Neuronal stem cell (in vitro differentiated cells): ENCODE measurements around the gene STK38L.

Source experiments
- DNase-seq: peaks from one replicate; pipeline ENCODE4 v3.0.0-alpha.2; 2013; ENCODE audit warnings: low spot score
- H2AFZ ChIP-seq: one replicate; pipeline ENCODE4 v1.6.1; 2013; ENCODE audit warnings: mild to moderate bottlenecking, low read length, inconsistent platforms
- H2AK5ac ChIP-seq: 2 replicates; pipeline ENCODE4 v1.6.1; 2013; ENCODE audit warnings: low read depth, mild to moderate bottlenecking, inconsistent platforms, low read length, moderate library complexity, mixed read lengths
- H2BK120ac ChIP-seq: 2 replicates; pipeline ENCODE4 v1.6.1; 2013; ENCODE audit warnings: low read depth, mild to moderate bottlenecking, inconsistent platforms, low read length, moderate library complexity, mixed read lengths
- H2BK12ac ChIP-seq: one replicate; pipeline ENCODE4 v1.6.1; 2013; ENCODE audit warnings: low read length, inconsistent platforms
- H2BK15ac ChIP-seq: 2 replicates; pipeline ENCODE4 v1.6.1; 2013; ENCODE audit warnings: mild to moderate bottlenecking, low read length, inconsistent platforms, mixed read lengths
- H2BK5ac ChIP-seq: one replicate; pipeline ENCODE4 v1.6.1; 2013; ENCODE audit warnings: inconsistent platforms, mild to moderate bottlenecking, low read length, moderate library complexity
- H3K14ac ChIP-seq: one replicate; pipeline ENCODE4 v1.6.1; 2013; ENCODE audit warnings: low read length, inconsistent platforms
- H3K18ac ChIP-seq: 2 replicates; pipeline ENCODE4 v1.6.1; 2013; ENCODE audit warnings: low read length, inconsistent platforms
- H3K23ac ChIP-seq: 2 replicates; pipeline ENCODE4 v1.6.1; 2013; ENCODE audit warnings: low read depth, mild to moderate bottlenecking, mixed read lengths, low read length, inconsistent platforms; ENCODE audit not compliant: poor library complexity
- H3K27ac ChIP-seq: replicated peaks from 3 replicates; pipeline ENCODE4 v1.5.1; 2013; ENCODE audit warnings: low read length, inconsistent platforms
- H3K27me3 ChIP-seq, 3 experiments: 2 replicates each; pipeline ENCODE4 v1.6.1; 2013; ENCODE audit warnings: low read length in 3 of 3, mild to moderate bottlenecking in 2 of 3, inconsistent platforms in 1 of 3, low read depth in 1 of 3, mixed read lengths in 1 of 3, moderate library complexity in 1 of 3; ENCODE audit not compliant: control insufficient read depth in 3 of 3, insufficient read depth in 3 of 3
- H3K36me3 ChIP-seq, 2 donors: replicated peaks in 1 of 2; 2 replicates each; pipeline ENCODE4 v1.6.1; 2013; ENCODE audit warnings: low read length in 2 of 2; ENCODE audit not compliant: control insufficient read depth in 2 of 2, insufficient read depth in 2 of 2
- H3K4ac ChIP-seq: 2 replicates; pipeline ENCODE4 v1.6.1; 2013; ENCODE audit warnings: inconsistent platforms, mild to moderate bottlenecking, low read length, moderate library complexity
- H3K4me1 ChIP-seq, 2 donors: 1 replicate in 1 of 2; 2 replicates in 1 of 2; pipeline ENCODE4 v1.6.1; 2013; ENCODE audit warnings: low read length in 2 of 2, low read depth in 1 of 2; ENCODE audit not compliant: control insufficient read depth in 2 of 2, insufficient read depth in 1 of 2
- H3K4me2 ChIP-seq: one replicate; pipeline ENCODE4 v1.6.1; 2013; ENCODE audit warnings: mild to moderate bottlenecking, low read length, inconsistent platforms; ENCODE audit not compliant: insufficient read depth, poor library complexity, severe bottlenecking
- H3K4me3 ChIP-seq, 2 donors: 2 replicates each; pipeline ENCODE4 v1.5.1; 2013; ENCODE audit warnings: low read length in 2 of 2, mild to moderate bottlenecking in 2 of 2, inconsistent platforms in 1 of 2, moderate library complexity in 1 of 2
- H3K79me1 ChIP-seq: one replicate; pipeline ENCODE4 v1.6.1; 2013; ENCODE audit warnings: low read depth, mild to moderate bottlenecking, inconsistent platforms, low read length, moderate library complexity
- H3K9ac ChIP-seq: one replicate; pipeline ENCODE4 v1.6.1; 2013; ENCODE audit warnings: mild to moderate bottlenecking, low read depth, low read length, inconsistent platforms; ENCODE audit not compliant: poor library complexity
- H3K9me3 ChIP-seq, 2 donors: replicated peaks in 1 of 2; 2 replicates each; pipeline versions ENCODE3 to v1.6.1; 2013; ENCODE audit warnings: low read length in 2 of 2, mild to moderate bottlenecking in 2 of 2, inconsistent platforms in 1 of 2, low read depth in 1 of 2, mixed read lengths in 1 of 2, moderate library complexity in 1 of 2; ENCODE audit not compliant: control insufficient read depth in 2 of 2, insufficient read depth in 1 of 2
- H4K8ac ChIP-seq: one replicate; pipeline ENCODE4 v1.6.1; 2013; ENCODE audit warnings: low read depth, mild to moderate bottlenecking, inconsistent platforms, low read length, moderate library complexity
- H4K91ac ChIP-seq: one replicate; pipeline ENCODE4 v1.6.1; 2013; ENCODE audit warnings: low read length, low read depth, mild to moderate bottlenecking, inconsistent platforms; ENCODE audit not compliant: poor library complexity
- WGBS, 2 donors: extraction: QIAGEN DNeasy Blood & Tissue Kit; methylation state at CpG; one replicate each; pipeline ENCODE4 v1.1.7; 2013; ENCODE audit warnings: missing lambda C conversion rate in 2 of 2, mixed read lengths in 1 of 2; ENCODE audit not compliant: insufficient read length in 2 of 2, insufficient replicate concordance in 1 of 2; ENCODE audit errors: extremely low coverage in 2 of 2; 5-methylcytosine and 5-hydroxymethylcytosine counted together

The STK38L gene

DNA sequence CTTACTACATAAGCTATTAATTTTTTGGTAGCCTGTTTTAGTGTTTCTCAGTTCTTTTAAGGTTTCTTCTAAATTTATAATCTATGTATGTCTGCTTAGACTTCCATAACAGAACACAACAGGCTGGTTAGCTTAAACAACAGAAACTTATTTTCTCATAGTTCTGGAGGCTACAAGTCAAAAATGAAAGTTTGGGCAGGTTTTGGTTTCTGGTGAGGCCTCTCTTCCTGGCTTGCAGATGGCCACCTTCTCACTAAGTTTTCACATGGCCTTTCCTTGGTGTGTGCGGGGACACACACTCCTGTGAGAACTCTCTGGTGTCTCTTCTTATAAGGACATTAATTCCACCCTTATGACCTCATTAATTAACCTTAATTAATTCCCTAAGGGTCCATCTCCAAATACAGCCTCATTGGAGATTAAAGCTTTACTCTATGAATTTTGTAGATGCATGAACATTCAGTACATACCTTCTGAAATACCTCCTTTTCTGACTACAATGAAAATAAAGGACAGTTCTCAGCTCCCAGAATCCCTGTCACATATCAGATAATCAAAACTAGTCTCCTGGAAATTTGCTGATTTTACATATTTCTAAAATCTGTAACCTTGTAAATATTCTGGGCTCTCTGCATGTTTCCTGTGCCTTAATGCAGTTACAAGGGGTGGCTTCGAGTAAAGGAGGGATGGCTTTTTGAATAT, 65.4 kb downstream of the STK38L start:
- H3K9me3 ChIP-seq, result no peaks in the 10 kb centered on the region
- H3K27me3 ChIP-seq, result no peaks in the 10 kb centered on the region
- H3K36me3 ChIP-seq, result peaks cover 4 to 84% of the 10 kb centered on the region in 2 donors
- no peak overlapping the region for H3K9ac ChIP-seq
- H2AK5ac ChIP-seq, result no peak overlapping the region
- H2BK15ac ChIP-seq, result no peak overlapping the region
- H3K18ac ChIP-seq, result no peak overlapping the region
- no peaks in the 10 kb centered on the region for H3K79me1 ChIP-seq
- no peak overlapping the region for H3K4me3 ChIP-seq
- H4K8ac ChIP-seq, result no peak overlapping the region
- H2AFZ ChIP-seq, result no peak overlapping the region
- H3K4me2 ChIP-seq, result no peak overlapping the region
- no peak overlapping the region for H2BK5ac ChIP-seq
- no peak for DNase-seq
- no peak overlapping the region for H2BK120ac ChIP-seq
- no peak overlapping the region for H2BK12ac ChIP-seq
- no peak overlapping the region for H3K14ac ChIP-seq
- no CpG with 5 or more reads among the region's 2 CpGs for WGBS, 2 donors
- H3K4me1 ChIP-seq, result no peaks in the 10 kb centered on the region
- no peak overlapping the region for H3K4ac ChIP-seq
- H3K23ac ChIP-seq, result no peak overlapping the region
- no peak overlapping the region for H4K91ac ChIP-seq
- no peak overlapping the region for H3K27ac ChIP-seq

DNA sequence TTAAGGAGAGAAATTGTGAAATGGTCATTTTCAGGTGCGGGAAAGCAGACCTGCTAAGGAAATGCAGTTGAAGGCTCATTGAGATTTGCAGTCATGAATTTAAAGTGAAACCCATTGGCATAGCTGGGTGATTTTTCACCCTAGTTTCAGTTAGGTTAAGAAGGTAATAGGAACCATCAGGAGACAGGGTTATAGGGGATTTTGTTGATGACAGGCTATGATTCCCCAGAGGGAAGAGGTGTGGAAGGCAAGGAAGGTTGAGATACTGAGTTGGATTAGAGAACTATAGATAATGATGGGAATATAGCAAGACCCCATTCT, 65.9 kb downstream of the STK38L start:
- DNase-seq, result no peak
- H2AK5ac ChIP-seq, result no peak overlapping the region
- no peak overlapping the region for H3K14ac ChIP-seq
- no peak overlapping the region for H3K23ac ChIP-seq
- no peak overlapping the region for H2BK5ac ChIP-seq
- H3K9ac ChIP-seq, result no peak overlapping the region
- H3K18ac ChIP-seq, result no peak overlapping the region
- WGBS, 2 donors, result no CpG with 5 or more reads among the region's 1 CpG
- peaks cover 4 to 85% of the 10 kb centered on the region in 2 donors for H3K36me3 ChIP-seq
- no peaks in the 10 kb centered on the region for H3K9me3 ChIP-seq
- no peaks in the 10 kb centered on the region for H3K4me1 ChIP-seq
- H4K8ac ChIP-seq, result no peak overlapping the region
- H3K27ac ChIP-seq, result no peak overlapping the region
- no peak overlapping the region for H4K91ac ChIP-seq
- no peak overlapping the region for H2BK15ac ChIP-seq
- H2BK12ac ChIP-seq, result no peak overlapping the region
- H3K79me1 ChIP-seq, result no peaks in the 10 kb centered on the region
- no peak overlapping the region for H2BK120ac ChIP-seq
- H2AFZ ChIP-seq, result no peak overlapping the region
- H3K4me3 ChIP-seq, result no peak overlapping the region
- H3K4ac ChIP-seq, result no peak overlapping the region
- no peaks in the 10 kb centered on the region for H3K27me3 ChIP-seq
- no peak overlapping the region for H3K4me2 ChIP-seq

DNA sequence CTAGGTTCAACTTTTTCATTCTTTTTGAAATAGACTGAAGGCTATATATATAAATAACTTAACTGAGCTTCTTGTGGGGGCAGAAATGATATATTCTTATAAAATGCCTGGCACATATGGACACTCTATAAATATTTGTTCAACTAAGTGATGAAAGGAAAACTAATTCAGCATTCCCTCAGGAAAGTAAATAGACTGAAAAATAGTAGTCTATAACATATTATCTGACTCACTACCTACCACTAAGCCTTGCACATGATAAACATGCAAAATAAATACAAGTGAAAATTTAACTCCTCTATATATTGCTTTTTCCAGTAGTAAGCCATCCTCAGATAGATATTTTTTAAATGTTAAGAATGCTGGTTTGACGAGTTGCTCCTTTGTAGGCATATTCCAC, 72.9 kb downstream of the STK38L start:
- no peaks in the 10 kb centered on the region for H3K4me1 ChIP-seq
- H2BK15ac ChIP-seq, result no peak overlapping the region
- peaks cover 4 to 92% of the 10 kb centered on the region in 2 donors for H3K36me3 ChIP-seq
- H2AFZ ChIP-seq, result no peak overlapping the region
- no peak overlapping the region for H2AK5ac ChIP-seq
- H3K9ac ChIP-seq, result no peak overlapping the region
- no peak overlapping the region for H3K14ac ChIP-seq
- H2BK120ac ChIP-seq, result no peak overlapping the region
- H3K9me3 ChIP-seq, result no peaks in the 10 kb centered on the region
- no peaks in the 10 kb centered on the region for H3K27me3 ChIP-seq
- no peak overlapping the region for H3K4me3 ChIP-seq
- no CpG with 5 or more reads among the region's 1 CpG for WGBS, 2 donors
- no peak overlapping the region for H4K8ac ChIP-seq
- H3K27ac ChIP-seq, result no peak overlapping the region
- no peak overlapping the region for H4K91ac ChIP-seq
- H3K23ac ChIP-seq, result no peak overlapping the region
- no peaks in the 10 kb centered on the region for H3K79me1 ChIP-seq
- no peak overlapping the region for H2BK12ac ChIP-seq
- no peak for DNase-seq
- H3K4ac ChIP-seq, result no peak overlapping the region
- H3K4me2 ChIP-seq, result no peak overlapping the region
- no peak overlapping the region for H2BK5ac ChIP-seq
- H3K18ac ChIP-seq, result no peak overlapping the region

DNA sequence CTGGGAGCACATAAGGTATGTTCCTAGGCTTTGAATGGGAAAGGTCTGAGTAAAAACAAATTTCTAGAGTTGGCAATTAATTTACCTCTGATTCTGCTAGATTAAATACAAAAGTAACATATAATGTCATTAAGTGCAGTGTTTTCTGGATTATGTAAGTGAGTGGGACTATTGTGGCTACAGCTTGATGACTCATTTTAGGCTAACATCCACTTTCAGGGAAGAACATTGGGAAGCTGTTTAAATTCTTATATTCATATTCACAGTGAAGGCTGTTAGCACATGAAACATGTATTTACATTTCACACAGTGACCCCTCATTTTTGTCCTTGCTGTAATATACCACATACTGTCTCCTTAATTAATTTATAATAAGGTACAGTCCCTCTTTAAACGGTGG, 75.3 kb downstream of the STK38L start:
- no peak overlapping the region for H2BK15ac ChIP-seq
- no peak overlapping the region for H3K4me3 ChIP-seq
- no peaks in the 10 kb centered on the region for H3K9me3 ChIP-seq
- no peak overlapping the region for H3K4ac ChIP-seq
- no peaks in the 10 kb centered on the region for H3K79me1 ChIP-seq
- no peak overlapping the region for H3K4me2 ChIP-seq
- no peak overlapping the region for H3K23ac ChIP-seq
- H3K9ac ChIP-seq, result no peak overlapping the region
- H3K27ac ChIP-seq, result no peak overlapping the region
- no peak overlapping the region for H3K14ac ChIP-seq
- no peaks in the 10 kb centered on the region for H3K27me3 ChIP-seq
- no peak overlapping the region for H4K8ac ChIP-seq
- H2AFZ ChIP-seq, result no peak overlapping the region
- no peak overlapping the region for H3K18ac ChIP-seq
- H3K4me1 ChIP-seq, result no peaks in the 10 kb centered on the region
- WGBS, 2 donors, result no CpG with 5 or more reads among the region's 1 CpG
- peaks cover 5 to 98% of the 10 kb centered on the region in 2 donors for H3K36me3 ChIP-seq
- no peak overlapping the region for H4K91ac ChIP-seq
- DNase-seq, result no peak
- no peak overlapping the region for H2BK12ac ChIP-seq
- H2BK120ac ChIP-seq, result no peak overlapping the region
- no peak overlapping the region for H2AK5ac ChIP-seq
- H2BK5ac ChIP-seq, result no peak overlapping the region
